HepG2 (cell line): ENCODE measurements around the gene LRIG1. TPM values are rescaled to one million over a fixed set of nuclear protein-coding genes. Genes with fewer than 3 reads are reported as not detected.

Experiments used
- ATAC-seq: fragments of 200-7000 bp; cut with Tn5 transposase; 3 replicates; pipeline ENCODE4 v1.9.1; 2020; ENCODE audit warnings: mild to moderate bottlenecking, moderate library complexity
- BruUV-seq: library from RNA; stranded (reverse); fragments of 400-500 nt; replicated peaks from 2 replicates; lab custom pipeline; 2021; lab: Mats Ljungman, UMichigan
- CTCF ChIA-PET: fragments of 300-600 bp; formaldehyde crosslinking; extraction: SDS; loops from one replicate; lab custom pipeline; 2021; ENCODE audit warnings: low total read pairs, inconsistent platforms, low intra/inter-chr PET ratio; lab: Yijun Ruan, JAX
- POLR2A ChIA-PET: fragments of 350-600 bp; sonication (Branson Sonifier 250); formaldehyde crosslinking; loops from one replicate; lab custom pipeline; 2020; ENCODE audit warnings: antibody characterized with exemption, inconsistent platforms; lab: Yijun Ruan, JAX
- DNase-seq: peaks from one replicate; pipeline ENCODE4 v3.0.0-alpha.2; 2015; ENCODE audit warnings: low spot score
- FAIRE-seq: peaks from 3 replicates; lab custom pipeline; 2011; peaks lifted over from hg19 to GRCh38; lab: Jason Lieb, UNC
- H2AFZ ChIP-seq: one replicate; pipeline ENCODE4 v1.6.1; 2011; ENCODE audit warnings: low read length, inconsistent platforms
- H3K27ac ChIP-seq: fragments of 300-600 bp; 3 replicates; pipeline ENCODE4 v1.8.0; 2011; ENCODE audit warnings: mixed run types, mild to moderate bottlenecking, mixed read lengths, low read length, inconsistent platforms; ENCODE audit not compliant: insufficient read depth; ENCODE audit errors: extremely low read length
- H3K27me3 ChIP-seq, 2 experiments: fragments of 200-600 bp in 1 of 2; 2 replicates in 1 of 2; 3 replicates in 1 of 2; pipeline versions ENCODE4 v1.6.0 to v1.8.0; 2011; ENCODE audit warnings: low read length in 2 of 2, mild to moderate bottlenecking in 2 of 2, moderate library complexity in 2 of 2, inconsistent platforms in 1 of 2; ENCODE audit not compliant: insufficient read depth in 2 of 2, control insufficient read depth in 1 of 2
- H3K36me3 ChIP-seq, 2 experiments: fragments of 200-600 bp in 1 of 2; replicated peaks in 1 of 2; 2 replicates in 1 of 2; 3 replicates in 1 of 2; pipeline versions ENCODE4 v1.5.1 to v1.8.0; 2011; ENCODE audit warnings: low read length in 2 of 2, inconsistent platforms in 1 of 2; ENCODE audit not compliant: insufficient read depth in 2 of 2, control insufficient read depth in 1 of 2
- H3K4me1 ChIP-seq: 2 replicates; pipeline ENCODE4 v1.5.1; 2012; ENCODE audit warnings: low read length, inconsistent platforms; ENCODE audit not compliant: insufficient read depth
- H3K4me2 ChIP-seq: 2 replicates; pipeline ENCODE4 v1.6.0; 2011; ENCODE audit warnings: low read depth, low read length, inconsistent platforms
- H3K4me3 ChIP-seq, 3 experiments: fragments of 200-600 bp in 1 of 3; sonication (generic), shearing (Covaris generic) in 1 of 3; replicated peaks in 1 of 3; 2 replicates each; pipeline ENCODE4 v1.5.1; 2011 to 2016; ENCODE audit warnings: low read length in 3 of 3, inconsistent platforms in 2 of 3, low read depth in 2 of 3, mild to moderate bottlenecking in 2 of 3, control low read depth in 1 of 3, mixed read lengths in 1 of 3; ENCODE audit not compliant: insufficient read depth in 1 of 3
- H3K79me2 ChIP-seq: one replicate; pipeline ENCODE4 v1.6.1; 2011; ENCODE audit warnings: low read length, inconsistent platforms; ENCODE audit not compliant: insufficient read depth
- H3K9ac ChIP-seq: 2 replicates; pipeline ENCODE4 v1.6.0; 2011; ENCODE audit warnings: mild to moderate bottlenecking, low read depth, low read length, inconsistent platforms; ENCODE audit not compliant: insufficient read depth
- H3K9me3 ChIP-seq: 2 replicates; pipeline ENCODE4 v1.5.1; 2012; ENCODE audit warnings: mild to moderate bottlenecking, low read length
- H4K20me1 ChIP-seq: 2 replicates; pipeline ENCODE4 v1.6.0; 2011; ENCODE audit warnings: inconsistent platforms, mild to moderate bottlenecking, low read length, moderate library complexity; ENCODE audit not compliant: insufficient read depth
- BATF2 ChIP-seq: sonication (generic); formaldehyde crosslinking; IDR thresholded peaks from 2 replicates; pipeline ENCODE4 v1.8.0; 2022; ENCODE audit warnings: mild to moderate bottlenecking, missing genetic modification reagents, moderate library complexity
- CHD2 ChIP-seq: IDR thresholded peaks from 2 replicates; pipeline ENCODE4 v1.6.1; 2011; ENCODE audit warnings: low read depth, low read length, improper control_type of control experiment
- CSRNP1 ChIP-seq: sonication (generic); formaldehyde crosslinking; IDR thresholded peaks from 2 replicates; pipeline ENCODE4 v1.8.1; 2023; ENCODE audit warnings: mild to moderate bottlenecking, missing genetic modification reagents
- HOXA9 ChIP-seq: sonication (generic); formaldehyde crosslinking; IDR thresholded peaks from 2 replicates; pipeline ENCODE4 v1.8.1; 2022; ENCODE audit warnings: missing genetic modification reagents, mild to moderate bottlenecking, moderate library complexity, borderline replicate concordance
- IRF2 ChIP-seq: IDR thresholded peaks from 2 replicates; pipeline ENCODE4 v1.6.1; 2018; ENCODE audit warnings: missing genetic modification reagents, missing compliant biosample characterization
- KDM4B ChIP-seq: sonication (generic); formaldehyde crosslinking; IDR thresholded peaks from 2 replicates; pipeline ENCODE4 v1.4.0; 2020; ENCODE audit warnings: missing genetic modification reagents
- ZGPAT ChIP-seq: IDR thresholded peaks from 2 replicates; pipeline ENCODE4 v1.6.1; 2016; ENCODE audit warnings: mild to moderate bottlenecking
- ZNF562 ChIP-seq: sonication (generic); formaldehyde crosslinking; IDR thresholded peaks from 2 replicates; pipeline ENCODE4 v1.8.0; 2022; ENCODE audit warnings: missing genetic modification reagents, borderline replicate concordance
- ZNF614 ChIP-seq: IDR thresholded peaks from 2 replicates; pipeline ENCODE4 v1.6.1; 2018; ENCODE audit warnings: missing biosample characterization, missing genetic modification reagents, inconsistent platforms, borderline replicate concordance
- WGBS: methylation state at CpG from one replicate; pipeline ENCODE4 v1.1.6; 2017; ENCODE audit warnings: low lambda C conversion rate; 5-methylcytosine and 5-hydroxymethylcytosine counted together
- in situ Hi-C: cut with HindIII; loops from 2 replicates; pipeline ENCODE4 v1.10.0; 2017; ENCODE audit warnings: low pct_unique_long_range_greater_than_20kb; ENCODE audit not compliant: extremely low pct_ligation_motif_present
- intact Hi-C: fragments of 100-400 bp; cut with micrococcal nuclease; formaldehyde crosslinking; loops from one replicate; pipeline ENCODE4 v1.10.0; 2022; ENCODE audit not compliant: unreplicated experiment
- polyA plus RNA-seq, 8 experiments: library from polyadenylated mRNA; depleted of rRNA in 3 of 8; stranded (reverse) in 7 of 8; unstranded in 1 of 8; fragments of >200 nt; fragmentation: Illumina TruSeq in 4 of 8; extraction: Trizol in 4 of 8; gene quantifications; 2 replicates each; pipeline versions ENCODE4 v1.2.1 to v1.2.3, GENCODE V29; 2011 to 2016; ENCODE audit warnings: low read depth in 4 of 8, missing spikeins in 1 of 8, mixed read lengths in 1 of 8; ENCODE audit not compliant: insufficient read depth in 1 of 8
- total RNA-seq, 5 experiments: library from RNA; depleted of rRNA; stranded (reverse); fragments of >200 nt; fragmentation: Illumina TruSeq; extraction: Trizol; gene quantifications; 2 replicates each; pipeline ENCODE4 v1.2.3, GENCODE V29; 2016; ENCODE audit warnings: low read depth in 1 of 5
- TF ChIP-seq, protein P1 (sequence below): sonication (generic); formaldehyde crosslinking; IDR thresholded peaks from 2 replicates; pipeline ENCODE4 v1.4.0; 2020; ENCODE audit warnings: missing genetic modification reagents
- TF ChIP-seq, protein P2 (sequence below): sonication (generic); formaldehyde crosslinking; IDR thresholded peaks from 2 replicates; pipeline ENCODE4 v1.4.0; 2020; ENCODE audit warnings: low read depth, missing genetic modification reagents

Gene LRIG1
- total and polyA plus RNA-seq, 2 of the 13 experiments (the other 11 are each of a cell fraction or from before 2014, with no cell fraction given) = 17.8 to 24.8 TPM

DNA sequence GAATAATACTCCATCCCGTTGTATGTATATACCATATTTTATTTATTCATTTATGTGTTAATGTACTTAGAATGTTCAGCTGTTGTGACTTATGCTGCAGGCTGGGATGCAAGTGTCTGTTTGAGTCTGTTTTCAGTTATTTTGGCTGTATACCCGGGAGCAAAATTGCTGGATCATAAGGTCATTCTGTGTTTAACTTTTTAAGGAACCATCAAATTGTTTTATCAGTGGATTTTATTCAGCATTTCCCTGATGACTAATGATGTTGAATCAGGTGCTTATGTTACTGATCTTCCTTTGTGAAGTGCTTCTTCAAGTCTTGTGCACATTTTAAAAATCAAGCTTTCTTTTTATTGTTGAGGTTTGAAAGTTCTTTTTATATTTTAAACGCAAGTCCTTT lies 161.9 kb downstream of the LRIG1 start:
- peaks cover 6% of the 10 kb centered on the region; the same call in 1 of the 2 replicates for H3K4me1 ChIP-seq
- no peak overlapping the region for H3K4me3 ChIP-seq
- ChIA-PET POLR2A (no interaction called here), CTCF (no interaction called here)
- no peaks in the 10 kb centered on the region for H3K36me3 ChIP-seq
- in situ Hi-C loops = no loop called here
- BruUV-seq = no TSS peak
- no peak for DNase-seq
- no peak overlapping the region for H2AFZ ChIP-seq
- no peaks in the 10 kb centered on the region for H4K20me1 ChIP-seq
- TF ChIP-seq CSRNP1 (CRISPR knock-in tag) (no peak), HOXA9 (CRISPR knock-in tag) (no peak), BATF2 (no peak), IRF2 (no peak), ZGPAT (CRISPR knock-in tag) (no peak), CHD2 (no peak), KDM4B (CRISPR knock-in tag) (no peak), ZNF614 (CRISPR knock-in tag) (no peak), ZNF562 (no peak)
- TF ChIP-seq, protein P1, sequence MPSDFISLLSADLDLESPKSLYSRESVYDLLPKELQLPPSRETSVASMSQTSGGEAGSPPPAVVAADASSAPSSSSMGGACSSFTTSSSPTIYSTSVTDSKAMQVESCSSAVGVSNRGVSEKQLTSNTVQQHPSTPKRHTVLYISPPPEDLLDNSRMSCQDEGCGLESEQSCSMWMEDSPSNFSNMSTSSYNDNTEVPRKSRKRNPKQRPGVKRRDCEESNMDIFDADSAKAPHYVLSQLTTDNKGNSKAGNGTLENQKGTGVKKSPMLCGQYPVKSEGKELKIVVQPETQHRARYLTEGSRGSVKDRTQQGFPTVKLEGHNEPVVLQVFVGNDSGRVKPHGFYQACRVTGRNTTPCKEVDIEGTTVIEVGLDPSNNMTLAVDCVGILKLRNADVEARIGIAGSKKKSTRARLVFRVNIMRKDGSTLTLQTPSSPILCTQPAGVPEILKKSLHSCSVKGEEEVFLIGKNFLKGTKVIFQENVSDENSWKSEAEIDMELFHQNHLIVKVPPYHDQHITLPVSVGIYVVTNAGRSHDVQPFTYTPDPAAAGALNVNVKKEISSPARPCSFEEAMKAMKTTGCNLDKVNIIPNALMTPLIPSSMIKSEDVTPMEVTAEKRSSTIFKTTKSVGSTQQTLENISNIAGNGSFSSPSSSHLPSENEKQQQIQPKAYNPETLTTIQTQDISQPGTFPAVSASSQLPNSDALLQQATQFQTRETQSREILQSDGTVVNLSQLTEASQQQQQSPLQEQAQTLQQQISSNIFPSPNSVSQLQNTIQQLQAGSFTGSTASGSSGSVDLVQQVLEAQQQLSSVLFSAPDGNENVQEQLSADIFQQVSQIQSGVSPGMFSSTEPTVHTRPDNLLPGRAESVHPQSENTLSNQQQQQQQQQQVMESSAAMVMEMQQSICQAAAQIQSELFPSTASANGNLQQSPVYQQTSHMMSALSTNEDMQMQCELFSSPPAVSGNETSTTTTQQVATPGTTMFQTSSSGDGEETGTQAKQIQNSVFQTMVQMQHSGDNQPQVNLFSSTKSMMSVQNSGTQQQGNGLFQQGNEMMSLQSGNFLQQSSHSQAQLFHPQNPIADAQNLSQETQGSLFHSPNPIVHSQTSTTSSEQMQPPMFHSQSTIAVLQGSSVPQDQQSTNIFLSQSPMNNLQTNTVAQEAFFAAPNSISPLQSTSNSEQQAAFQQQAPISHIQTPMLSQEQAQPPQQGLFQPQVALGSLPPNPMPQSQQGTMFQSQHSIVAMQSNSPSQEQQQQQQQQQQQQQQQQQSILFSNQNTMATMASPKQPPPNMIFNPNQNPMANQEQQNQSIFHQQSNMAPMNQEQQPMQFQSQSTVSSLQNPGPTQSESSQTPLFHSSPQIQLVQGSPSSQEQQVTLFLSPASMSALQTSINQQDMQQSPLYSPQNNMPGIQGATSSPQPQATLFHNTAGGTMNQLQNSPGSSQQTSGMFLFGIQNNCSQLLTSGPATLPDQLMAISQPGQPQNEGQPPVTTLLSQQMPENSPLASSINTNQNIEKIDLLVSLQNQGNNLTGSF (CRISPR knock-in tag) = no peak
- TF ChIP-seq, protein P2, sequence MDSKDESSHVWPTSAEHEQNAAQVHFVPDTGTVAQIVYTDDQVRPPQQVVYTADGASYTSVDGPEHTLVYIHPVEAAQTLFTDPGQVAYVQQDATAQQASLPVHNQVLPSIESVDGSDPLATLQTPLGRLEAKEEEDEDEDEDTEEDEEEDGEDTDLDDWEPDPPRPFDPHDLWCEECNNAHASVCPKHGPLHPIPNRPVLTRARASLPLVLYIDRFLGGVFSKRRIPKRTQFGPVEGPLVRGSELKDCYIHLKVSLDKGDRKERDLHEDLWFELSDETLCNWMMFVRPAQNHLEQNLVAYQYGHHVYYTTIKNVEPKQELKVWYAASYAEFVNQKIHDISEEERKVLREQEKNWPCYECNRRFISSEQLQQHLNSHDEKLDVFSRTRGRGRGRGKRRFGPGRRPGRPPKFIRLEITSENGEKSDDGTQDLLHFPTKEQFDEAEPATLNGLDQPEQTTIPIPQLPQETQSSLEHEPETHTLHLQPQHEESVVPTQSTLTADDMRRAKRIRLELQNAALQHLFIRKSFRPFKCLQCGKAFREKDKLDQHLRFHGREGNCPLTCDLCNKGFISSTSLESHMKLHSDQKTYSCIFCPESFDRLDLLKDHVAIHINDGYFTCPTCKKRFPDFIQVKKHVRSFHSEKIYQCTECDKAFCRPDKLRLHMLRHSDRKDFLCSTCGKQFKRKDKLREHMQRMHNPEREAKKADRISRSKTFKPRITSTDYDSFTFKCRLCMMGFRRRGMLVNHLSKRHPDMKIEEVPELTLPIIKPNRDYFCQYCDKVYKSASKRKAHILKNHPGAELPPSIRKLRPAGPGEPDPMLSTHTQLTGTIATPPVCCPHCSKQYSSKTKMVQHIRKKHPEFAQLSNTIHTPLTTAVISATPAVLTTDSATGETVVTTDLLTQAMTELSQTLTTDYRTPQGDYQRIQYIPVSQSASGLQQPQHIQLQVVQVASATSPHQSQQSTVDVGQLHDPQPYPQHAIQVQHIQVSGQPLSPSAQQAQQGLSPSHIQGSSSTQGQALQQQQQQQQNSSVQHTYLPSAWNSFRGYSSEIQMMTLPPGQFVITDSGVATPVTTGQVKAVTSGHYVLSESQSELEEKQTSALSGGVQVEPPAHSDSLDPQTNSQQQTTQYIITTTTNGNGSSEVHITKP (CRISPR knock-in tag) = no peak
- H3K27me3 ChIP-seq = no peaks in the 10 kb centered on the region
- H3K9me3 ChIP-seq = no peaks in the 10 kb centered on the region
- FAIRE-seq = no peak
- no peak overlapping the region for H3K27ac ChIP-seq
- 78% methylated on average over 3 of the region's 3 CpGs for WGBS
- no peak for ATAC-seq
- no peak overlapping the region for H3K9ac ChIP-seq
- H3K4me2 ChIP-seq = no peak overlapping the region
- intact Hi-C loops = no loop called here
- H3K79me2 ChIP-seq = no peaks in the 10 kb centered on the region
